Mucosa of descending colon (tissue), 3 donors: ENCODE data around the gene A2M. TPM values are rescaled to one million over a fixed set of nuclear protein-coding genes. Genes with fewer than 3 reads are reported as not detected.
A peak's percentile ranks its signal among the peaks of the same experiment; 100 is the strongest.

Source experiments
- ATAC-seq: fragments of 200-7000 bp; cut with Tn5 transposase; one replicate; pipeline ENCODE4 v1.9.1; 2020; ENCODE audit warnings: mild to moderate bottlenecking, moderate library complexity
- DNase-seq, 3 donors: peaks; one replicate each; pipeline ENCODE4 v3.0.0-alpha.2; 2020
- H3K36me3 ChIP-seq: fragments of 200-600 bp; one replicate; pipeline ENCODE4 v1.8.0; 2021; ENCODE audit warnings: low read depth, mild to moderate bottlenecking
- H3K4me1 ChIP-seq: fragments of 200-600 bp; one replicate; pipeline ENCODE4 v1.8.0; 2021; ENCODE audit warnings: low read depth, mild to moderate bottlenecking
- H3K4me3 ChIP-seq: fragments of 200-600 bp; one replicate; pipeline ENCODE4 v1.8.0; 2021; ENCODE audit warnings: mild to moderate bottlenecking
- H3K9me3 ChIP-seq: fragments of 200-600 bp; one replicate; pipeline ENCODE4 v1.8.0; 2021; ENCODE audit warnings: mild to moderate bottlenecking
- intact Hi-C, 2 donors: fragments of 100-400 bp; cut with DNase I in 1 of 2; cut with micrococcal nuclease in 1 of 2; formaldehyde crosslinking; loops; one replicate each; pipeline versions ENCODE4 v1.11.0 to v1.11.1; 2022; cut with DNase I, micrococcal nuclease
- total RNA-seq, 3 donors: library from RNA; stranded (reverse); fragmentation: NEBNext Ultra II Directional in 2 of 3; extraction: Animal tissue kit (Norgen Biotek cat#: 25700) in 2 of 3; gene quantifications; one replicate each; pipeline versions ENCODE4 v1.2.1 to v1.2.4, GENCODE V29; 2021 to 2023
- TF ChIP-seq, protein P1 (sequence below): fragments of 200-600 bp; IDR thresholded peaks from one replicate; pipeline ENCODE4 v1.8.0; 2022; ENCODE audit warnings: antibody characterized with exemption, mild to moderate bottlenecking
- donor health status: DM: no; HTN: no; CAD: no; lungs with moderate emphysema.
- donor health status: DM: no; HTN: no; CAD: no.
- donor health status: DM: no; HTN: yes; CAD: no.

The A2M gene
- total RNA-seq, 3 donors from 2014 or later: 83.5 to 223 (median 165) TPM

GRCh38 chr12:9039397-9039977, 76.2 kb downstream of the A2M start:
- DNase-seq (peak in 1 of 3 donors; percentile 30), ATAC-seq (peak; percentile 63)
- no peaks in the 10 kb centered on the region for H3K36me3 ChIP-seq
- TF ChIP-seq, protein P1, sequence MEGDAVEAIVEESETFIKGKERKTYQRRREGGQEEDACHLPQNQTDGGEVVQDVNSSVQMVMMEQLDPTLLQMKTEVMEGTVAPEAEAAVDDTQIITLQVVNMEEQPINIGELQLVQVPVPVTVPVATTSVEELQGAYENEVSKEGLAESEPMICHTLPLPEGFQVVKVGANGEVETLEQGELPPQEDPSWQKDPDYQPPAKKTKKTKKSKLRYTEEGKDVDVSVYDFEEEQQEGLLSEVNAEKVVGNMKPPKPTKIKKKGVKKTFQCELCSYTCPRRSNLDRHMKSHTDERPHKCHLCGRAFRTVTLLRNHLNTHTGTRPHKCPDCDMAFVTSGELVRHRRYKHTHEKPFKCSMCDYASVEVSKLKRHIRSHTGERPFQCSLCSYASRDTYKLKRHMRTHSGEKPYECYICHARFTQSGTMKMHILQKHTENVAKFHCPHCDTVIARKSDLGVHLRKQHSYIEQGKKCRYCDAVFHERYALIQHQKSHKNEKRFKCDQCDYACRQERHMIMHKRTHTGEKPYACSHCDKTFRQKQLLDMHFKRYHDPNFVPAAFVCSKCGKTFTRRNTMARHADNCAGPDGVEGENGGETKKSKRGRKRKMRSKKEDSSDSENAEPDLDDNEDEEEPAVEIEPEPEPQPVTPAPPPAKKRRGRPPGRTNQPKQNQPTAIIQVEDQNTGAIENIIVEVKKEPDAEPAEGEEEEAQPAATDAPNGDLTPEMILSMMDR: peak; percentile 35
- intact Hi-C loops: no loop called here
- H3K4me3 ChIP-seq: no peak overlapping the region
- H3K9me3 ChIP-seq: no peaks in the 10 kb centered on the region
- no peaks in the 10 kb centered on the region for H3K4me1 ChIP-seq

GRCh38 chr12:9037431-9037830, 78.3 kb downstream of the A2M start:
- no peaks in the 10 kb centered on the region for H3K36me3 ChIP-seq
- intact Hi-C loops: no loop called here
- no peak overlapping the region for H3K4me3 ChIP-seq
- H3K9me3 ChIP-seq: no peaks in the 10 kb centered on the region
- no peak for ATAC-seq
- H3K4me1 ChIP-seq: no peaks in the 10 kb centered on the region
- DNase-seq: no peak
- TF ChIP-seq, protein P1: no peak

GRCh38 chr12:9036227-9036626, 79.5 kb downstream of the A2M start:
- TF ChIP-seq, protein P1: no peak
- ATAC-seq (no peak), DNase-seq (no peak)
- Histone ChIP-seq H3K4me3 (no peak overlapping the region), H3K36me3 (no peaks in the 10 kb centered on the region), H3K9me3 (no peaks in the 10 kb centered on the region), H3K4me1 (no peaks in the 10 kb centered on the region)
- intact Hi-C loops: no loop called here

GRCh38 chr12:9034095-9034494, 81.6 kb downstream of the A2M start:
- intact Hi-C loops: no loop called here
- no peaks in the 10 kb centered on the region for H3K4me1 ChIP-seq
- no peaks in the 10 kb centered on the region for H3K9me3 ChIP-seq
- no peaks in the 10 kb centered on the region for H3K36me3 ChIP-seq
- ATAC-seq: no peak
- H3K4me3 ChIP-seq: no peak overlapping the region
- TF ChIP-seq, protein P1: no peak
- no peak for DNase-seq

GRCh38 chr12:9033265-9033887, 82.3 kb downstream of the A2M start:
- H3K4me3 ChIP-seq: no peak overlapping the region
- intact Hi-C loops: no loop called here
- H3K36me3 ChIP-seq: no peaks in the 10 kb centered on the region
- no peaks in the 10 kb centered on the region for H3K4me1 ChIP-seq
- no peaks in the 10 kb centered on the region for H3K9me3 ChIP-seq
- DNase-seq (no peak), ATAC-seq (no peak)
- TF ChIP-seq, protein P1: no peak
